Endodermal cell (in vitro differentiated cells): ENCODE measurements around the gene KIAA1217. TPM values are rescaled to one million over a fixed set of nuclear protein-coding genes. Genes with fewer than 3 reads are reported as not detected.

ENCODE experiments used
- DNase-seq: peaks from one replicate; pipeline ENCODE4 v3.0.0-alpha.2; 2017
- H3K27ac ChIP-seq: 2 replicates; pipeline ENCODE4 v1.5.1; 2013; ENCODE audit warnings: mild to moderate bottlenecking, low read depth, low read length, moderate library complexity
- H3K27me3 ChIP-seq: 2 replicates; pipeline ENCODE4 v1.6.1; 2013; ENCODE audit warnings: mild to moderate bottlenecking, low read length, moderate library complexity; ENCODE audit not compliant: insufficient read depth, control insufficient read depth, poor library complexity, severe bottlenecking
- H3K36me3 ChIP-seq: 2 replicates; pipeline ENCODE4 v1.7.0; 2013; ENCODE audit warnings: mild to moderate bottlenecking, low read length, moderate library complexity; ENCODE audit not compliant: control insufficient read depth, insufficient read depth
- H3K4me1 ChIP-seq: one replicate; pipeline ENCODE4 v1.7.0; 2013; ENCODE audit warnings: low read length; ENCODE audit not compliant: control insufficient read depth, insufficient read depth
- H3K4me3 ChIP-seq: 2 replicates; pipeline ENCODE4 v1.5.1; 2013; ENCODE audit warnings: mild to moderate bottlenecking, low read length, moderate library complexity
- H3K9ac ChIP-seq: 2 replicates; pipeline ENCODE4 v1.6.1; 2013; ENCODE audit warnings: mild to moderate bottlenecking, low read length, moderate library complexity; ENCODE audit not compliant: poor library complexity, severe bottlenecking; ENCODE audit errors: extremely low read depth
- H3K9me3 ChIP-seq: 2 replicates; pipeline ENCODE4 v1.6.1; 2013; ENCODE audit warnings: mild to moderate bottlenecking, low read length, moderate library complexity; ENCODE audit not compliant: control insufficient read depth
- H3K27ac Mint-ChIP-seq: 2 replicates; pipeline ENCODE4 v1.8.0; 2020; ENCODE audit warnings: mixed read lengths
- H3K27me3 Mint-ChIP-seq: 2 replicates; pipeline ENCODE4 v1.8.0; 2021; ENCODE audit warnings: mild to moderate bottlenecking, mixed read lengths; ENCODE audit not compliant: insufficient read depth
- H3K36me3 Mint-ChIP-seq: 2 replicates; pipeline ENCODE4 v1.8.0; 2020; ENCODE audit warnings: low read depth, mixed read lengths
- H3K4me1 Mint-ChIP-seq: 2 replicates; pipeline ENCODE4 v1.8.0; 2020; ENCODE audit warnings: mixed read lengths
- H3K4me3 Mint-ChIP-seq: 2 replicates; pipeline ENCODE4 v1.8.0; 2020; ENCODE audit warnings: mild to moderate bottlenecking, moderate library complexity, mixed read lengths
- H3K9me3 Mint-ChIP-seq: 2 replicates; pipeline ENCODE4 v1.8.0; 2020; ENCODE audit warnings: mild to moderate bottlenecking, mixed read lengths
- CTCF ChIP-seq: fragments of 200-600 bp; sonication (generic); conservative IDR thresholded peaks from 2 replicates; pipeline ENCODE4 v1.5.0; 2021; ENCODE audit warnings: antibody characterized with exemption, mild to moderate bottlenecking
- WGBS, 2 experiments: methylation state at CpG; one replicate each; pipeline versions ENCODE4 v1.1.5 to v1.1.7; 2013; ENCODE audit warnings: missing lambda C conversion rate in 2 of 2, mixed read lengths in 1 of 2; ENCODE audit not compliant: insufficient coverage in 1 of 2, insufficient read length in 1 of 2; 5-methylcytosine and 5-hydroxymethylcytosine counted together
- total RNA-seq, 2 donors: library from RNA; stranded (reverse); fragmentation: NEBNext Ultra II Directional in 1 of 2; extraction: Animal tissue kit (Norgen Biotek cat#: 25700) in 1 of 2; gene quantifications; 2 replicates in 1 of 2; 3 replicates in 1 of 2; pipeline ENCODE4 v1.2.1, GENCODE V29; 2021

KIAA1217 gene
- total RNA-seq, 2 donors from 2014 or later, result 25.4 to 27.2 TPM

DNA sequence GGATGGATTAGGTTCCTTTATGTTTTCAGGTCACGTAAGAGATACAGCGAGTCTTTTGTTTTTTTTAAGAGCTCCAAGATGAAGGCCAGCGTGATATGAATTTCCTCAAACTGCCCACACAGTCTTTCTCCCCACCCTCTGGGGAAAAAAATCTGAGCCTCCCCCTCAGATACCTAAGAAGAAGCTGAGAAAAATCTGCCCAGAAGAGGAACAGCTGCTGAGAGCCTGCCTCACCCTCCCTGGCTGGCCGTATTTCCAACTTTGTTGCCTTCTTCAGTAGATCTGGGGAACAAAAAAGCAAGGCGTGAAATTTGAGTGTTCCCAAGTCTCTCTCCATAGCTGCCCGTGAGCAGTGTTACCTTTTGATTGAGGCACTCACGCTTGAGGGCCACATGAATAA is 208.1 kb downstream of the KIAA1217 start:
- Mint-ChIP-seq H3K9me3 (no peaks in the 10 kb centered on the region), H3K36me3 (peaks cover 3% of the 10 kb centered on the region), H3K4me1 (peaks cover 10% of the 10 kb centered on the region), H3K27me3 (no peaks in the 10 kb centered on the region), H3K27ac (no peak overlapping the region), H3K4me3 (no peak overlapping the region)
- H3K27me3 ChIP-seq, result no peaks in the 10 kb centered on the region
- H3K36me3 ChIP-seq, result no peaks in the 10 kb centered on the region
- H3K4me3 ChIP-seq, result no peak overlapping the region
- no peak overlapping the region for H3K9ac ChIP-seq
- 91 to 98% methylated on average over 7 of the region's 7 CpGs for WGBS, 2 experiments
- no peaks in the 10 kb centered on the region for H3K9me3 ChIP-seq
- no peak for DNase-seq
- TF ChIP-seq CTCF, result no peak
- H3K4me1 ChIP-seq, result no peaks in the 10 kb centered on the region
- H3K27ac ChIP-seq, result no peak overlapping the region

DNA sequence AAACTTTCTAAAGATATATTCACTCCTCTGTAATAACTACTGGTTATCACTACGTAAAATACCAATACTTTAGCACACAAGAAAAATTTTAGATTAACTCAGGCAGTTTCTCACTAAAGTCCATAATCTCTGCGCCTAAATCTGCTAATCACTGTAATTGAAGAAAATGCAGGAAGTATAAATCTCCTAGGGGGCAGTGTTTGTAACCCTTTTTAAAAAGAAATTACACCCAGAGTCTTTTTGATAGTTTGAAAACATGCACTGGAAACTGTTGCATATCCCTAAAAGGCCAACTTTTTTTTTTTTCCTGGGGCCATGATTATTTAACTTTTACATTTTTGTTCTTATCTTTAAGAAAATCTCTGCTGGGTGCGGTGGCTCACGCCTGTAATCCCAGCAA is 209.6 kb downstream of the KIAA1217 start:
- Histone ChIP-seq H3K9me3 (no peaks in the 10 kb centered on the region), H3K4me3 (no peak overlapping the region), H3K27me3 (no peaks in the 10 kb centered on the region), H3K36me3 (no peaks in the 10 kb centered on the region), H3K27ac (no peak overlapping the region), H3K4me1 (no peaks in the 10 kb centered on the region), H3K9ac (no peak overlapping the region)
- H3K4me1 Mint-ChIP-seq, result peaks cover 10% of the 10 kb centered on the region
- H3K27me3 Mint-ChIP-seq, result no peaks in the 10 kb centered on the region
- no peak overlapping the region for H3K4me3 Mint-ChIP-seq
- H3K27ac Mint-ChIP-seq, result no peak overlapping the region
- WGBS, 2 experiments, result 91 to 95% methylated on average over 2 to 4 of the region's 4 CpGs
- peaks cover 3% of the 10 kb centered on the region for H3K36me3 Mint-ChIP-seq
- peak; percentile 60 for TF ChIP-seq CTCF
- no peak for DNase-seq
- no peaks in the 10 kb centered on the region for H3K9me3 Mint-ChIP-seq

- no peak overlapping the region for H3K27ac Mint-ChIP-seq
- H3K27ac ChIP-seq, result no peak overlapping the region
Observed at GRCh38 chr10:24419066-24419465, 210.1 kb downstream of the KIAA1217 start.

More at GRCh38 chr10:24419066-24419465, 210.1 kb downstream of the KIAA1217 start:
- no peaks in the 10 kb centered on the region for H3K27me3 Mint-ChIP-seq
- Histone ChIP-seq H3K4me3 (no peak overlapping the region), H3K36me3 (no peaks in the 10 kb centered on the region), H3K9ac (no peak overlapping the region), H3K4me1 (no peaks in the 10 kb centered on the region), H3K9me3 (no peaks in the 10 kb centered on the region), H3K27me3 (no peaks in the 10 kb centered on the region)
- peaks cover 3% of the 10 kb centered on the region for H3K36me3 Mint-ChIP-seq
- TF ChIP-seq CTCF, result no peak
- H3K4me1 Mint-ChIP-seq, result peaks cover 10% of the 10 kb centered on the region
- no peaks in the 10 kb centered on the region for H3K9me3 Mint-ChIP-seq
- no peak for DNase-seq
- H3K4me3 Mint-ChIP-seq, result no peak overlapping the region
- 96 to 100% methylated on average over 3 of the region's 3 CpGs for WGBS, 2 experiments
